Stomach (tissue), 19 donors: Measurements from ENCODE around the gene C2orf69. TPM values are rescaled to one million over a fixed set of nuclear protein-coding genes. Genes with fewer than 3 reads are reported as not detected.

Experiments used
- DNase-seq, 2 donors: peaks; one replicate each; pipeline versions ENCODE4 v3.0.0 to v3.0.0-alpha.2; 2013 to 2019
- H3K27ac ChIP-seq, 5 donors: fragments of 200-600 bp in 4 of 5; sonication (generic) in 4 of 5; one replicate each; pipeline ENCODE4 v1.5.1; 2013 to 2019; ENCODE audit warnings: mild to moderate bottlenecking in 1 of 5, moderate library complexity in 1 of 5
- H3K27me3 ChIP-seq, 3 donors: fragments of 200-600 bp; sonication (generic); one replicate each; pipeline ENCODE4 v1.5.1; 2017 to 2019; ENCODE audit warnings: mixed run types in 1 of 3
- H3K36me3 ChIP-seq, 4 donors: fragments of 200-600 bp; sonication (generic); 1 replicate in 3 of 4; 2 replicates in 1 of 4; pipeline ENCODE4 v1.5.1; 2016 to 2019
- H3K4me1 ChIP-seq, 4 donors: fragments of 200-600 bp; sonication (generic); one replicate each; pipeline ENCODE4 v1.5.1; 2016 to 2019
- H3K4me3 ChIP-seq, 4 donors: fragments of 200-600 bp; sonication (generic) in 3 of 4; one replicate each; pipeline ENCODE4 v1.5.1; 2016 to 2019; ENCODE audit warnings: mild to moderate bottlenecking in 1 of 4
- H3K9me3 ChIP-seq, 4 donors: fragments of 200-600 bp; sonication (generic); one replicate each; pipeline ENCODE4 v1.5.1; 2016 to 2019
- EP300 ChIP-seq: sonication (generic); formaldehyde crosslinking; IDR thresholded peaks from one replicate; pipeline ENCODE4 v1.6.1; 2017; ENCODE audit warnings: antibody characterized with exemption
- POLR2A ChIP-seq, 4 donors: fragments of 450-650 bp; IDR thresholded peaks; one replicate each; pipeline ENCODE4 v1.6.1; 2016; ENCODE audit warnings: antibody characterized with exemption in 4 of 4, control low read depth in 2 of 4, mild to moderate bottlenecking in 1 of 4, moderate library complexity in 1 of 4
- POLR2AphosphoS5 ChIP-seq, 3 donors: sonication (generic); formaldehyde crosslinking; IDR thresholded peaks; one replicate each; pipeline ENCODE4 v1.6.1; 2016; ENCODE audit warnings: antibody characterized with exemption in 3 of 3
- WGBS, 5 donors: extraction: QIAGEN DNeasy Blood & Tissue Kit in 3 of 5; methylation state at CpG; one replicate each; pipeline versions ENCODE4 v1.1.5 to v1.1.7; 2013 to 2018; 5-methylcytosine and 5-hydroxymethylcytosine counted together
- intact Hi-C: fragments of 100-400 bp; cut with DNase I; formaldehyde crosslinking; loops from one replicate; pipeline ENCODE4 v1.15.1; 2023; ENCODE audit warnings: low total_unique reads
- long read RNA-seq, 10 donors: transcript quantifications; one replicate each; lab custom pipeline, GENCODE V29; 2026
- polyA plus RNA-seq, 3 donors: library from polyadenylated mRNA; stranded (reverse); fragments of 200-250 nt; gene quantifications; one replicate each; pipeline ENCODE4 v1.2.3, GENCODE V29; 2013
- total RNA-seq, 5 donors: library from RNA; depleted of rRNA; stranded (reverse); fragments of >200 nt; gene quantifications; one replicate each; pipeline versions ENCODE4 v1.1.0 to v1.2.3, GENCODE V29; 2014 to 2016
- TF ChIP-seq, protein P1 (sequence below), 7 experiments: fragments of 450-650 bp in 4 of 7; fragments of 200-600 bp in 3 of 7; sonication (generic) in 3 of 7; IDR thresholded peaks; one replicate each; pipeline ENCODE4 v1.5.1; 2016 to 2019; ENCODE audit warnings: antibody characterized with exemption in 7 of 7, control low read depth in 2 of 7, mild to moderate bottlenecking in 1 of 7
- donor health status: healthy with polysubstance abuse.
- donor health status: Bipolar disorder and iron deficiency.
- donor health status: healthy.

C2orf69 gene, protein sequence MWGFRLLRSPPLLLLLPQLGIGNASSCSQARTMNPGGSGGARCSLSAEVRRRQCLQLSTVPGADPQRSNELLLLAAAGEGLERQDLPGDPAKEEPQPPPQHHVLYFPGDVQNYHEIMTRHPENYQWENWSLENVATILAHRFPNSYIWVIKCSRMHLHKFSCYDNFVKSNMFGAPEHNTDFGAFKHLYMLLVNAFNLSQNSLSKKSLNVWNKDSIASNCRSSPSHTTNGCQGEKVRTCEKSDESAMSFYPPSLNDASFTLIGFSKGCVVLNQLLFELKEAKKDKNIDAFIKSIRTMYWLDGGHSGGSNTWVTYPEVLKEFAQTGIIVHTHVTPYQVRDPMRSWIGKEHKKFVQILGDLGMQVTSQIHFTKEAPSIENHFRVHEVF
- total RNA-seq (10 to 100 TPM in 3 of 5 donors, 1 to 10 TPM in 2; 2.0 to 29.8 (median 15.4) TPM), polyA plus RNA-seq (1 to 10 TPM; 3.9 to 9.5 (median 5.1) TPM)
- long read RNA-seq, donor 1, partial matches to known transcripts = 0 of 2 reads
- long read RNA-seq, donor 1, other reads (novel, unspliced or antisense) = 0 of 2 reads
- long read RNA-seq, donor 2, partial matches to known transcripts = 0 of 1 reads
- long read RNA-seq, donor 2, other reads (novel, unspliced or antisense) = 0 of 1 reads
- long read RNA-seq, donor 3, partial matches to known transcripts = 0 of 4 reads
- long read RNA-seq, donor 3, other reads (novel, unspliced or antisense) = 0 of 4 reads
- long read RNA-seq, donor 4 = 0 reads
- long read RNA-seq, donor 5, transcript C2orf69-201 (2 exons, 3,728 nt) = major isoform, 9 of 9 reads
- long read RNA-seq, donor 5, partial matches to known transcripts = 0 of 9 reads
- long read RNA-seq, donor 5, other reads (novel, unspliced or antisense) = 0 of 9 reads
- long read RNA-seq, donor 6 = 0 reads
- long read RNA-seq, donor 7, partial matches to known transcripts = 0 of 1 reads
- long read RNA-seq, donor 7, other reads (novel, unspliced or antisense) = 0 of 1 reads
- long read RNA-seq, donor 8, partial matches to known transcripts = 0 of 4 reads
- long read RNA-seq, donor 8, other reads (novel, unspliced or antisense) = 0 of 4 reads
- long read RNA-seq, donor 9, partial matches to known transcripts = 0 of 2 reads
- long read RNA-seq, donor 9, other reads (novel, unspliced or antisense) = 0 of 2 reads
- long read RNA-seq, donor 10, partial matches to known transcripts = 0 of 1 reads
- long read RNA-seq, donor 10, other reads (novel, unspliced or antisense) = 0 of 1 reads

- Histone ChIP-seq H3K4me3 (peak within 1 kb of the TSS; percentile 69 to 95 (median 80)), H3K9me3 (no peaks in the 10 kb centered on the region), H3K27ac (peak within 1 kb of the TSS; percentile 94 to 100 (median 98)), H3K36me3 (peaks cover 0 to 4% (median 4%) of the 10 kb centered on the region in 4 donors), H3K27me3 (no peaks in the 10 kb centered on the region), H3K4me1 (peaks cover 14 to 39% (median 31%) of the 10 kb centered on the region in 4 donors)
- peak; percentile 97 to 99 for DNase-seq
- WGBS, 5 donors = 0% methylated on average over 34 to 85 of the region's 85 CpGs
- TF ChIP-seq, protein P1, sequence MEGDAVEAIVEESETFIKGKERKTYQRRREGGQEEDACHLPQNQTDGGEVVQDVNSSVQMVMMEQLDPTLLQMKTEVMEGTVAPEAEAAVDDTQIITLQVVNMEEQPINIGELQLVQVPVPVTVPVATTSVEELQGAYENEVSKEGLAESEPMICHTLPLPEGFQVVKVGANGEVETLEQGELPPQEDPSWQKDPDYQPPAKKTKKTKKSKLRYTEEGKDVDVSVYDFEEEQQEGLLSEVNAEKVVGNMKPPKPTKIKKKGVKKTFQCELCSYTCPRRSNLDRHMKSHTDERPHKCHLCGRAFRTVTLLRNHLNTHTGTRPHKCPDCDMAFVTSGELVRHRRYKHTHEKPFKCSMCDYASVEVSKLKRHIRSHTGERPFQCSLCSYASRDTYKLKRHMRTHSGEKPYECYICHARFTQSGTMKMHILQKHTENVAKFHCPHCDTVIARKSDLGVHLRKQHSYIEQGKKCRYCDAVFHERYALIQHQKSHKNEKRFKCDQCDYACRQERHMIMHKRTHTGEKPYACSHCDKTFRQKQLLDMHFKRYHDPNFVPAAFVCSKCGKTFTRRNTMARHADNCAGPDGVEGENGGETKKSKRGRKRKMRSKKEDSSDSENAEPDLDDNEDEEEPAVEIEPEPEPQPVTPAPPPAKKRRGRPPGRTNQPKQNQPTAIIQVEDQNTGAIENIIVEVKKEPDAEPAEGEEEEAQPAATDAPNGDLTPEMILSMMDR (IDR thresholded peaks at IDR 0.05) = peak in 1 of 7 experiments; percentile 4
- TF ChIP-seq EP300 (no peak), POLR2AphosphoS5 (IDR thresholded peaks at IDR 0.05) (peak; percentile 71 to 88 (median 87)), POLR2A (IDR thresholded peaks at IDR 0.05) (peak in 1 of 4 donors; percentile 79)
- intact Hi-C loops = no loop called here
Measured at GRCh38 chr2:199911052-199911876, at the start of gene C2orf69. Gene C2orf69 (plus strand): TSS chr2:199911293. CDS start chr2:199911439, 146 bp downstream.

DNA sequence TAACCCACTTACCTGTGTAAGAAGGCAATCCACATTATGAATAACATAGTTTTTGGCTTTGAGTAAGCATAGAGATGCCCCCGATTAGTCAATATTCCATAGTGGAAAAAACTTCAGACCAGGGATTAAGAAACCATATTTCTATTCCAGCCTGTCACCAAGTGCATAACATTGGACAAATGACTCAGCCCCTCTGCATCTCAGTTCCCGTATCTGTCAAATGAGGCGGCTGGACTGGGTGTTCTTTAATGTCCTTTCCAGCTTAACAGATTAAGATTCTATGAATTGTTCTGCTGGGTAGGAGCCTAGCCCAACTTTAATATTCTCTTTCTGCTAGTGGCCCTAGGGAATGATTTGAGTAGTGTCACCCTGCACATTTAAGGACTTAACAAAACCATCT is 48.3 kb upstream of the C2orf69 start:
- no peak for TF ChIP-seq POLR2A (IDR thresholded peaks at IDR 0.05)
- H3K4me1 ChIP-seq = no peaks in the 10 kb centered on the region

DNA sequence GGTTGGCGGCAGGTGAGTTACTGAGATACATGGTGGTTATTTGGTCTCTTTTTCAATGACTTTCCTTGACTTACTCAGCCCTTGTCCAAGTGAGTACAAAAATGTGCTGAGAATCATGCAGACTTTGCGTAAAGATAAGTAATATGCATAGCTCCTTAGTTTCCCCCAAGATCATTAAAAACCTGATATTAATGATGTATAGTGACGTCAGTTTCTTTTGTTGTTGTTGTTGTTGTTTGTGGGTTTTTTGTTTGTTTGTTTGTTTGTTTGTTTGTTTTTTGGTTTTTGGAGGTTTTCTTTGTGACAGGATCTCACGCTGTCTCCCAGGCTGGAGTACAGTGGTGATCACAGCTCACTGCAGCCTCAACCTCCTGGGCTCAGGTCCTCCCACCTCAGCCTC is 45.2 kb upstream of the C2orf69 start:
- no peaks in the 10 kb centered on the region for H3K9me3 ChIP-seq
- TF ChIP-seq POLR2AphosphoS5 (IDR thresholded peaks at IDR 0.05) = no peak
- TF ChIP-seq EP300 = no peak
- TF ChIP-seq, protein P1 (IDR thresholded peaks at IDR 0.05) = no peak
- TF ChIP-seq POLR2A (IDR thresholded peaks at IDR 0.05) = no peak
- intact Hi-C loops = no loop called here
- H3K4me1 ChIP-seq = no peaks in the 10 kb centered on the region
- H3K27ac ChIP-seq = no peak overlapping the region
- WGBS, 5 donors = 87 to 94% (median 89%) methylated on average over 4 of the region's 4 CpGs
- no peaks in the 10 kb centered on the region for H3K36me3 ChIP-seq
- H3K4me3 ChIP-seq = no peak overlapping the region
- no peaks in the 10 kb centered on the region for H3K27me3 ChIP-seq
- no peak for DNase-seq

More for the DNA sequence above, 48.3 kb upstream of the C2orf69 start:
- no peak overlapping the region for H3K4me3 ChIP-seq
- H3K9me3 ChIP-seq = no peaks in the 10 kb centered on the region
- H3K36me3 ChIP-seq = no peaks in the 10 kb centered on the region
- H3K27me3 ChIP-seq = no peaks in the 10 kb centered on the region
- no peak overlapping the region for H3K27ac ChIP-seq
- WGBS, 5 donors = 52 to 68% (median 57%) methylated on average over 3 of the region's 3 CpGs
- intact Hi-C loops = no loop called here
- no peak for DNase-seq

GRCh38 chr2:199868431-199869226 is 42.5 kb upstream of the C2orf69 start:
- Histone ChIP-seq H3K4me3 (no peak overlapping the region), H3K9me3 (peaks cover 0 to 1% (median 0%) of the 10 kb centered on the region in 4 donors), H3K4me1 (no peaks in the 10 kb centered on the region), H3K27me3 (no peaks in the 10 kb centered on the region), H3K36me3 (no peaks in the 10 kb centered on the region), H3K27ac (no peak overlapping the region)
- no peak for TF ChIP-seq POLR2A (IDR thresholded peaks at IDR 0.05)
- TF ChIP-seq POLR2AphosphoS5 (IDR thresholded peaks at IDR 0.05) = no peak
- TF ChIP-seq, protein P1 (IDR thresholded peaks at IDR 0.05) = no peak
- TF ChIP-seq EP300 = no peak
- intact Hi-C loops = no loop called here
- DNase-seq = no peak
- 51 to 57% (median 51%) methylated on average over 5 of the region's 5 CpGs for WGBS, 5 donors
